DOHH2 (cell line): ENCODE data around the gene RUVBL2.

Experiments used
- H3F3A ChIP-seq: fragments of 200-600 bp; sonication (generic), shearing (Covaris generic); 2 replicates; pipeline ENCODE4 v1.6.0; 2016; ENCODE audit warnings: antibody characterized with exemption, mild to moderate bottlenecking; ENCODE audit not compliant: control insufficient read depth, insufficient read depth
- H3K27ac ChIP-seq: fragments of 200-600 bp; sonication (generic); 2 replicates; pipeline ENCODE4 v1.5.1; 2014; ENCODE audit warnings: low read depth, mild to moderate bottlenecking, low read length, moderate library complexity
- H3K27me3 ChIP-seq: fragments of 200-600 bp; sonication (generic); 2 replicates; pipeline ENCODE4 v1.6.1; 2014; ENCODE audit warnings: mild to moderate bottlenecking, low read length, mixed read lengths; ENCODE audit not compliant: control insufficient read depth
- H3K36me3 ChIP-seq: fragments of 200-600 bp; sonication (generic); 2 replicates; pipeline ENCODE4 v1.6.1; 2014; ENCODE audit warnings: mild to moderate bottlenecking, low read length, moderate library complexity, mixed read lengths; ENCODE audit not compliant: control insufficient read depth
- H3K4me1 ChIP-seq: fragments of 200-600 bp; sonication (generic); 2 replicates; pipeline ENCODE4 v1.6.1; 2014; ENCODE audit warnings: mild to moderate bottlenecking, low read length, mixed read lengths; ENCODE audit not compliant: control insufficient read depth
- H3K4me2 ChIP-seq: fragments of 200-600 bp; sonication (generic); 2 replicates; pipeline ENCODE4 v1.6.0; 2014; ENCODE audit warnings: mild to moderate bottlenecking, low read length, moderate library complexity
- H3K4me3 ChIP-seq: fragments of 200-600 bp; sonication (generic); 2 replicates; pipeline ENCODE4 v1.5.1; 2014; ENCODE audit warnings: mild to moderate bottlenecking, low read length, mixed read lengths
- H3K79me2 ChIP-seq: fragments of 200-600 bp; sonication (generic); 2 replicates; pipeline ENCODE4 v1.6.1; 2014; ENCODE audit warnings: mild to moderate bottlenecking, low read length, mixed read lengths; ENCODE audit not compliant: control insufficient read depth
- H3K9me2 ChIP-seq: fragments of 200-600 bp; sonication (generic); replicated peaks from 2 replicates; pipeline ENCODE4 v1.6.1; 2014; ENCODE audit warnings: mild to moderate bottlenecking, low read length, mixed read lengths; ENCODE audit not compliant: control insufficient read depth
- H3K9me3 ChIP-seq: fragments of 200-600 bp; sonication (generic); 2 replicates; pipeline ENCODE4 v1.6.1; 2014; ENCODE audit warnings: antibody characterized with exemption, low read length, mixed read lengths; ENCODE audit not compliant: control insufficient read depth, insufficient read depth
- H4K20me1 ChIP-seq: fragments of 200-600 bp; sonication (generic); 2 replicates; pipeline ENCODE4 v1.6.0; 2014; ENCODE audit warnings: low read depth, mild to moderate bottlenecking, antibody characterized with exemption, low read length, moderate library complexity; ENCODE audit not compliant: control insufficient read depth, insufficient read depth
- EZH2phosphoT487 ChIP-seq: fragments of 200-600 bp; sonication (generic); IDR thresholded peaks from 2 replicates; pipeline ENCODE4 v1.6.1; 2017; ENCODE audit warnings: borderline replicate concordance, mild to moderate bottlenecking, antibody characterized with exemption, low read length, moderate library complexity, mixed read lengths
- TF ChIP-seq, protein P1 (sequence below): fragments of 200-600 bp; sonication (generic); IDR thresholded peaks from one replicate; pipeline ENCODE4 v1.5.1; 2014; ENCODE audit warnings: antibody characterized with exemption, mild to moderate bottlenecking, low read depth, low read length; ENCODE audit not compliant: poor library complexity, severe bottlenecking

RUVBL2 gene

DNA sequence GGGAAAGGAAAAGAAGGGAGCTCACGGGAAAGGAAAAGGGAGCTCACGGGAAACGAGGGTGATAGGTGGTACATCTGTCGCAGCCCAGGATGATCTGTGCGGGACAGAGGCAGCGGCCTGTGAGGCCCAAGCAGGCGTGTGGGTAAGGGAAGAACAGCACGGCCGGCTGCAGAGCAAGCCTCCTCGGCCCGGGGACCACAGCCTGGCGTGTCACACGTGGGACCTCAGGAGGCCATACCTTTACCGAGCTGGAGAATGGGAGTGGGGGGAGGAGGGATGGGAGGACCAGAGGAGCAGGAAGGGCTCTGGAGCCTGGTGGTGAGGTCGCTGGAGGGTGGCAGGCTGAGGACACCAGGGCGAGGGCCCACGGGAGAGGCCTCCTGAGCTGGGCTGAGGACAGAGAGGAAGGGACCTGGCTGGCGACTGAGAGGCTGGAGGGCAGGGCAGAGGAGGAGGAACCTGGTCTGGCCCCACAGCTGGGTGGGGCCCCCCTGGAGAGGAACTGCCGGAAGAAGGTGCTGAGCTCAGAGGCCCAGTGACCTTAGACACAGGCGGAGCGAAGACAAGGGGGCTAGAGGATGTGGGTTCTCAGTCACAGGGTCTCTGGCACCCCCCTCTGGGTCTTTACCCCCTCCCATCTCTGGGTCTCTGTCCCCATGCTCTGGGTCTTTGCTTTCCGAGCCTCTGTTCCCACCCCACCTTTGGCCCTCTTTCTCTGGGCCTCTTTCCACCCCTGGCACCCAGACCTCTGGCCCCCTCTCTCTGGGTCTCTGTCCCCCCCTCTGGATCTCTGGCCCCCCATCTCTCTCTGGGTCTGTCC is 31.4 kb upstream of the RUVBL2 start:
- peaks cover 36% of the 10 kb centered on the region for H3K79me2 ChIP-seq
- H3K4me1 ChIP-seq = peaks cover 49% of the 10 kb centered on the region
- H3K4me3 ChIP-seq = peak overlapping the region; percentile 67
- peaks cover 7% of the 10 kb centered on the region for H3F3A ChIP-seq
- peak overlapping the region; percentile 77 for H3K27ac ChIP-seq
- no peaks in the 10 kb centered on the region for H4K20me1 ChIP-seq
- peak overlapping the region; percentile 79 for H3K4me2 ChIP-seq
- H3K36me3 ChIP-seq = peaks cover 27% of the 10 kb centered on the region
- no peaks in the 10 kb centered on the region for H3K27me3 ChIP-seq
- no peaks in the 10 kb centered on the region for H3K9me3 ChIP-seq
- TF ChIP-seq, protein P1, sequence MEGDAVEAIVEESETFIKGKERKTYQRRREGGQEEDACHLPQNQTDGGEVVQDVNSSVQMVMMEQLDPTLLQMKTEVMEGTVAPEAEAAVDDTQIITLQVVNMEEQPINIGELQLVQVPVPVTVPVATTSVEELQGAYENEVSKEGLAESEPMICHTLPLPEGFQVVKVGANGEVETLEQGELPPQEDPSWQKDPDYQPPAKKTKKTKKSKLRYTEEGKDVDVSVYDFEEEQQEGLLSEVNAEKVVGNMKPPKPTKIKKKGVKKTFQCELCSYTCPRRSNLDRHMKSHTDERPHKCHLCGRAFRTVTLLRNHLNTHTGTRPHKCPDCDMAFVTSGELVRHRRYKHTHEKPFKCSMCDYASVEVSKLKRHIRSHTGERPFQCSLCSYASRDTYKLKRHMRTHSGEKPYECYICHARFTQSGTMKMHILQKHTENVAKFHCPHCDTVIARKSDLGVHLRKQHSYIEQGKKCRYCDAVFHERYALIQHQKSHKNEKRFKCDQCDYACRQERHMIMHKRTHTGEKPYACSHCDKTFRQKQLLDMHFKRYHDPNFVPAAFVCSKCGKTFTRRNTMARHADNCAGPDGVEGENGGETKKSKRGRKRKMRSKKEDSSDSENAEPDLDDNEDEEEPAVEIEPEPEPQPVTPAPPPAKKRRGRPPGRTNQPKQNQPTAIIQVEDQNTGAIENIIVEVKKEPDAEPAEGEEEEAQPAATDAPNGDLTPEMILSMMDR = no peak
- TF ChIP-seq EZH2phosphoT487 = no peak
- no peaks in the 10 kb centered on the region for H3K9me2 ChIP-seq

DNA sequence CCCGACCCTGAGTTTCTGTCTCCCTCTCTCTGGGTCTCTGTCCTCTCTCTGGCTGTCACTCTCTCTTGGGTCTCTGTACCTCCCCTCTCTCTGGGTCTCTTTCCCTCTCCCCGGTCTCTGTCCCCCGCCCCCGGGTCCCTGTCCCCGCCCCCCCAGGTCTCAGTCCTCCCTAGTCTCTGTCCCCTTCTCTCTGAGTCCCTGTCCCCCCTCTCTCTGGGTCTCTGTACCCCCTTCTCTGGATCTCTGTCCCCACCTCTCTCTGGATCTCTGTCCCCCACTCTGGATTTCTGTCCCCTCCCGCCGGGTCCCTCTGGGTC is 30.9 kb upstream of the RUVBL2 start:
- Histone ChIP-seq H4K20me1 (no peaks in the 10 kb centered on the region), H3K27me3 (no peaks in the 10 kb centered on the region), H3K9me3 (no peaks in the 10 kb centered on the region), H3K27ac (peak overlapping the region; percentile 77), H3K4me2 (peak overlapping the region; percentile 79), H3F3A (peaks cover 12% of the 10 kb centered on the region), H3K4me3 (peak overlapping the region; percentile 69), H3K36me3 (peaks cover 29% of the 10 kb centered on the region), H3K4me1 (peaks cover 55% of the 10 kb centered on the region), H3K9me2 (no peaks in the 10 kb centered on the region), H3K79me2 (peaks cover 31% of the 10 kb centered on the region)
- TF ChIP-seq, protein P1 = no peak
- TF ChIP-seq EZH2phosphoT487 = no peak

DNA sequence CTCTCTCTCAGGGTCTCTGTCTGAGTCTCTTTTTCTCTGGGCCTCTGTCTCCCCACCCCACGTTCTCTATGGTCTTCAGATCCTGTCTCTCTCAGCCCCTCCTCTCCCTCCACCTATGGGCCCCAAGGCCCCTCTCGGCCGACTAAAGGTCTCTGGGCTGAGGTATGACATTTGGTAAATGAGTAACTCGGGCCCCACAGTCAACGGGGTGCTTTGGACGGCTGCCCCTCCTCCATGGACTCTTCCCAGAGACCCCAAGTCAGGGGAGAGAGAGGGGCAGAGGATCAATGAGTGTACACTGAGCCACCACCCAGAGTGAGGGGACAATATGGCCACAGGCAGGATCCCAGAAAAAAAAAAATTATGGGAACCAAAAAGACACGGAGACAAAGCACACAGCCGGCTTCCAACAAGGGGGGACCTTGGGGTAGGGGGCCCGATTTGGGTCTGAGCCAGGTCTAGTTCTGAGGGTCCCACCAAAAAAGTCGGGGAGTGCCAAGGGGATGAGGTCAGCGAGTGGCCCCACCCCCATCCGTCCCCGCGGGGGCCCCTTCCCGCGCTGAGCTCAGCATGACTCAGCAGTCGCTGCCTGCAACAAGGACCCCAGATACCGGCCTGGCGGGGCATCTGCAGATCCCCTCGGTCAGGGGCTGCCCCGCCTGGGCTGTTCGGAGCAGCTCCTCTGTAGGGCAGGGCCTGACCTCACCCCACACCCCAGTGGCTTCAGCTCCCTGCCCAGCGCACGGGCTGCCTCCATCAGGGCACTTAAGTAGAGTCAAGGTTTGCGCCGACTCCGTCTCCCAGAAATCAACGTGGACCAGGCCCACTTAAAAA is 30.1 kb upstream of the RUVBL2 start:
- Histone ChIP-seq H3K4me1 (peaks cover 61% of the 10 kb centered on the region), H3K4me3 (peak overlapping the region; percentile 69), H3K27me3 (no peaks in the 10 kb centered on the region), H3K9me2 (no peaks in the 10 kb centered on the region), H3K36me3 (peaks cover 35% of the 10 kb centered on the region), H3K4me2 (peak overlapping the region; percentile 79), H3K9me3 (no peaks in the 10 kb centered on the region), H3K79me2 (peaks cover 30% of the 10 kb centered on the region), H4K20me1 (no peaks in the 10 kb centered on the region), H3F3A (peaks cover 13% of the 10 kb centered on the region), H3K27ac (peak overlapping the region; percentile 77)
- no peak for TF ChIP-seq EZH2phosphoT487
